Sigmoid colon (tissue), 4 donors: ENCODE results near the gene MIAT.

Source experiments
- EP300 ChIP-seq, 4 donors: sonication (generic); formaldehyde crosslinking; IDR thresholded peaks; one replicate each; pipeline ENCODE4 v1.6.1; 2017; ENCODE audit warnings: antibody characterized with exemption in 4 of 4
- POLR2A ChIP-seq, 2 donors: fragments of 450-650 bp; IDR thresholded peaks; one replicate each; pipeline ENCODE4 v1.6.1; 2016; ENCODE audit warnings: antibody characterized with exemption in 2 of 2, mild to moderate bottlenecking in 2 of 2, moderate library complexity in 2 of 2
- POLR2AphosphoS5 ChIP-seq, 4 donors: sonication (generic); formaldehyde crosslinking; IDR thresholded peaks; one replicate each; pipeline ENCODE4 v1.6.1; 2017; ENCODE audit warnings: antibody characterized with exemption in 4 of 4
- TF ChIP-seq, protein P1 (sequence below), 4 experiments: fragments of 450-650 bp in 3 of 4; fragments of 200-600 bp in 1 of 4; IDR thresholded peaks; one replicate each; pipeline ENCODE4 v1.5.1; 2016 to 2019; ENCODE audit warnings: antibody characterized with exemption in 4 of 4, mild to moderate bottlenecking in 3 of 4, moderate library complexity in 2 of 4

GRCh38 chr22:26684168-26684567 is 26.8 kb downstream of the MIAT start:
- TF ChIP-seq EP300 (IDR thresholded peaks at IDR 0.05): no peak
- TF ChIP-seq POLR2AphosphoS5 (IDR thresholded peaks at IDR 0.05): no peak
- TF ChIP-seq, protein P1, sequence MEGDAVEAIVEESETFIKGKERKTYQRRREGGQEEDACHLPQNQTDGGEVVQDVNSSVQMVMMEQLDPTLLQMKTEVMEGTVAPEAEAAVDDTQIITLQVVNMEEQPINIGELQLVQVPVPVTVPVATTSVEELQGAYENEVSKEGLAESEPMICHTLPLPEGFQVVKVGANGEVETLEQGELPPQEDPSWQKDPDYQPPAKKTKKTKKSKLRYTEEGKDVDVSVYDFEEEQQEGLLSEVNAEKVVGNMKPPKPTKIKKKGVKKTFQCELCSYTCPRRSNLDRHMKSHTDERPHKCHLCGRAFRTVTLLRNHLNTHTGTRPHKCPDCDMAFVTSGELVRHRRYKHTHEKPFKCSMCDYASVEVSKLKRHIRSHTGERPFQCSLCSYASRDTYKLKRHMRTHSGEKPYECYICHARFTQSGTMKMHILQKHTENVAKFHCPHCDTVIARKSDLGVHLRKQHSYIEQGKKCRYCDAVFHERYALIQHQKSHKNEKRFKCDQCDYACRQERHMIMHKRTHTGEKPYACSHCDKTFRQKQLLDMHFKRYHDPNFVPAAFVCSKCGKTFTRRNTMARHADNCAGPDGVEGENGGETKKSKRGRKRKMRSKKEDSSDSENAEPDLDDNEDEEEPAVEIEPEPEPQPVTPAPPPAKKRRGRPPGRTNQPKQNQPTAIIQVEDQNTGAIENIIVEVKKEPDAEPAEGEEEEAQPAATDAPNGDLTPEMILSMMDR (IDR thresholded peaks at IDR 0.05): no peak
- TF ChIP-seq POLR2A (IDR thresholded peaks at IDR 0.05): no peak
